H9 (cell line): ENCODE data around the gene PEDS1. TPM values are rescaled to one million over a fixed set of nuclear protein-coding genes. Genes with fewer than 3 reads are reported as not detected.

Experiments
- DNase-seq: peaks from one replicate; pipeline ENCODE4 v3.0.0-alpha.2; 2017
- H2AFZ ChIP-seq: one replicate; pipeline ENCODE4 v1.6.1; 2013; ENCODE audit warnings: mild to moderate bottlenecking, low read length, control low read depth, moderate library complexity
- H2AK5ac ChIP-seq: 2 replicates; pipeline ENCODE4 v1.6.1; 2013; ENCODE audit warnings: low read length, control low read depth, mixed read lengths; ENCODE audit not compliant: insufficient read length
- H2BK120ac ChIP-seq: one replicate; pipeline ENCODE4 v1.6.1; 2013; ENCODE audit warnings: low read depth, mild to moderate bottlenecking, low read length, control low read depth, inconsistent platforms; ENCODE audit not compliant: poor library complexity, severe bottlenecking
- H2BK12ac ChIP-seq: 2 replicates; pipeline ENCODE4 v1.6.1; 2013; ENCODE audit warnings: low read length, control low read depth, mixed read lengths, low read depth; ENCODE audit not compliant: insufficient read length
- H2BK15ac ChIP-seq: 2 replicates; pipeline ENCODE4 v1.6.1; 2013; ENCODE audit warnings: low read depth, low read length, control low read depth
- H2BK20ac ChIP-seq: one replicate; pipeline ENCODE4 v1.6.1; 2013; ENCODE audit warnings: low read depth, mild to moderate bottlenecking, low read length, control low read depth, inconsistent platforms; ENCODE audit not compliant: poor library complexity, severe bottlenecking
- H2BK5ac ChIP-seq: 2 replicates; pipeline ENCODE4 v1.6.1; 2013; ENCODE audit warnings: low read length, control low read depth, mixed read lengths; ENCODE audit not compliant: insufficient read length
- H3K14ac ChIP-seq: 2 replicates; pipeline ENCODE4 v1.6.1; 2013; ENCODE audit warnings: low read length, control low read depth; ENCODE audit not compliant: insufficient read depth
- H3K18ac ChIP-seq: 2 replicates; pipeline ENCODE4 v1.6.1; 2013; ENCODE audit warnings: low read depth, mild to moderate bottlenecking, mixed read lengths, low read length, control low read depth; ENCODE audit not compliant: insufficient read length
- H3K23ac ChIP-seq: 2 replicates; pipeline ENCODE4 v1.6.1; 2013; ENCODE audit warnings: low read length, control low read depth, mixed read lengths, low read depth; ENCODE audit not compliant: insufficient read length
- H3K23me2 ChIP-seq: 2 replicates; pipeline ENCODE4 v1.6.1; 2013; ENCODE audit warnings: low read depth, mild to moderate bottlenecking, mixed read lengths, low read length, control low read depth; ENCODE audit not compliant: insufficient read length, poor library complexity, severe bottlenecking
- H3K27ac ChIP-seq: 2 replicates; pipeline ENCODE4 v1.5.1; 2013; ENCODE audit warnings: low read length, control low read depth, mixed read lengths, low read depth; ENCODE audit not compliant: insufficient read length
- H3K27me3 ChIP-seq: 2 replicates; pipeline ENCODE4 v1.6.1; 2013; ENCODE audit warnings: low read length, control low read depth, inconsistent platforms; ENCODE audit not compliant: insufficient read depth
- H3K4ac ChIP-seq: 2 replicates; pipeline ENCODE4 v1.6.1; 2013; ENCODE audit warnings: low read depth, mild to moderate bottlenecking, control low read depth, inconsistent platforms, low read length, moderate library complexity
- H3K4me1 ChIP-seq: 2 replicates; pipeline ENCODE4 v1.6.1; 2013; ENCODE audit warnings: low read length, control low read depth, inconsistent platforms; ENCODE audit not compliant: insufficient read depth
- H3K4me2 ChIP-seq: 2 replicates; pipeline ENCODE4 v1.6.1; 2013; ENCODE audit warnings: low read length, control low read depth, mixed read lengths; ENCODE audit not compliant: insufficient read length, insufficient read depth
- H3K56ac ChIP-seq: 2 replicates; pipeline ENCODE4 v1.6.1; 2013; ENCODE audit warnings: low read depth, mild to moderate bottlenecking, mixed read lengths, low read length, control low read depth; ENCODE audit not compliant: insufficient read length
- H3K79me1 ChIP-seq: 2 replicates; pipeline ENCODE4 v1.6.1; 2013; ENCODE audit warnings: low read depth, mild to moderate bottlenecking, moderate library complexity, low read length, control low read depth, inconsistent platforms; ENCODE audit not compliant: insufficient read depth, poor library complexity, severe bottlenecking
- H3K79me2 ChIP-seq: 2 replicates; pipeline ENCODE4 v1.6.1; 2013; ENCODE audit warnings: low read length, control low read depth, inconsistent platforms; ENCODE audit not compliant: insufficient read depth
- H3K9ac ChIP-seq: 2 replicates; pipeline ENCODE4 v1.6.1; 2013; ENCODE audit warnings: low read length, control low read depth, mixed read lengths; ENCODE audit not compliant: insufficient read length; ENCODE audit errors: extremely low read depth
- H3K9me3 ChIP-seq: one replicate; pipeline ENCODE4 v1.6.1; 2013; ENCODE audit warnings: low read depth, low read length, inconsistent platforms; ENCODE audit not compliant: control insufficient read depth
- H3T11ph ChIP-seq: one replicate; pipeline ENCODE4 v1.6.1; 2013; ENCODE audit warnings: mild to moderate bottlenecking, low read length, control low read depth, inconsistent platforms
- H4K20me1 ChIP-seq: one replicate; pipeline ENCODE4 v1.6.1; 2013; ENCODE audit not compliant: control insufficient read depth, insufficient read length, insufficient read depth
- H4K5ac ChIP-seq: 2 replicates; pipeline ENCODE4 v1.6.1; 2013; ENCODE audit warnings: low read depth, mild to moderate bottlenecking, mixed read lengths, low read length, control low read depth; ENCODE audit not compliant: insufficient read length
- H4K8ac ChIP-seq: replicated peaks from 2 replicates; pipeline ENCODE4 v1.6.1; 2013; ENCODE audit warnings: low read length, control low read depth, mixed read lengths, low read depth; ENCODE audit not compliant: insufficient read length
- H4K91ac ChIP-seq: 2 replicates; pipeline ENCODE4 v1.6.1; 2013; ENCODE audit warnings: low read depth, mild to moderate bottlenecking, moderate library complexity, mixed read lengths, low read length, control low read depth; ENCODE audit not compliant: insufficient read length
- H3K27ac Mint-ChIP-seq, 3 experiments: 2 replicates in 2 of 3; 3 replicates in 1 of 3; pipeline ENCODE4 v1.8.0; 2020 to 2021; ENCODE audit warnings: mixed read lengths in 3 of 3, mild to moderate bottlenecking in 1 of 3, moderate library complexity in 1 of 3
- H3K27me3 Mint-ChIP-seq: 2 replicates; pipeline ENCODE4 v1.8.0; 2021; ENCODE audit warnings: low read depth, mild to moderate bottlenecking, moderate library complexity, mixed read lengths
- H3K36me3 Mint-ChIP-seq, 3 experiments: 2 replicates in 2 of 3; 3 replicates in 1 of 3; pipeline ENCODE4 v1.8.0; 2020 to 2021; ENCODE audit warnings: low read depth in 3 of 3, mixed read lengths in 3 of 3; ENCODE audit not compliant: insufficient read depth in 1 of 3
- H3K4me1 Mint-ChIP-seq, 2 experiments: 2 replicates each; pipeline ENCODE4 v1.8.0; 2020; ENCODE audit warnings: mixed read lengths in 2 of 2
- H3K4me3 Mint-ChIP-seq, 2 experiments: 2 replicates in 1 of 2; 3 replicates in 1 of 2; pipeline ENCODE4 v1.8.0; 2020 to 2021; ENCODE audit warnings: mild to moderate bottlenecking in 2 of 2, mixed read lengths in 2 of 2, moderate library complexity in 1 of 2
- H3K9me3 Mint-ChIP-seq, 2 experiments: 2 replicates in 1 of 2; 3 replicates in 1 of 2; pipeline ENCODE4 v1.8.0; 2020; ENCODE audit warnings: mild to moderate bottlenecking in 2 of 2, mixed read lengths in 2 of 2, moderate library complexity in 1 of 2
- WGBS: extraction: QIAGEN DNeasy Blood & Tissue Kit; methylation state at CpG from one replicate; pipeline ENCODE4 v1.1.7; 2013; ENCODE audit warnings: missing lambda C conversion rate, low lambda C conversion rate, mixed read lengths; ENCODE audit not compliant: insufficient read length; ENCODE audit errors: extremely low coverage; 5-methylcytosine and 5-hydroxymethylcytosine counted together
- total RNA-seq: library from RNA; stranded (reverse); gene quantifications from 2 replicates; pipeline ENCODE4 v1.2.1, GENCODE V29; 2021
- TF ChIP-seq, protein P1 (sequence below): fragments of 200-600 bp; sonication (generic); conservative IDR thresholded peaks from 3 replicates; pipeline ENCODE4 v1.8.0; 2021; ENCODE audit warnings: antibody characterized with exemption, mild to moderate bottlenecking

The PEDS1 gene
- total RNA-seq, 1 experiment from 2014 or later, result 29.3 TPM

DNA sequence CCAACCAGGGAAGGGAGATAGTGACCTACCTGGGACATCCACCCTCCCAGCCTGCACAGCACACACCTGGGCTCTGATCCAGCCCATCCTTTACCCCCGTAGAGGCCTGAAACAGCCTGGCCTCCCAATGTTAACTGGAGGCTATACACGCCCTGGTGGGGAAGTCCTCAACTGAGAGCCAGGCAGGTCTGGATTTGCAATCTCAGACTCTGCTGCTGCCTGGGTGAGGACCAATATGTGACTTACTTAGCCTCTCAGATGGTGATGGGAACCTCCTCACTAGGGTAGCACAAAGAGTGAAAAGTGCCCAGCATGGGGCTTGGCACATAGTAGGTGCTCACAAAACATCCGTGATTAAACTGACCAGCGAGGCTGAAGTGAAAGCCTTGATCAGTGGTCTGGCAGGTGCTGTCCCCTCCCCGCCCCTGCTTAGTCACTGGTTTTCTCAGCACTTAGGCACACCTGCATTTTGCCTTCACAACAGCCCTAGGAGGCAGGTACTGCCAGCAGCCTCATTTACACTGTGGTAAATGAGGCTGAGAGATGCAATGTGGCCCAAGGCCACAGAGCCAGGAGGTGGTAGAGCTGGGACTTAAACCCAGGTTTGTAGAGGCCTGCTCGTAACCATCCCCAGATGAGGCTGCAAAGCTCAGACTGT, 12.4 kb downstream of the PEDS1 start:
- no peaks in the 10 kb centered on the region for H3K9me3 Mint-ChIP-seq
- H2BK5ac ChIP-seq, result no peak overlapping the region
- H3K79me2 ChIP-seq, result peaks cover 4% of the 10 kb centered on the region; the same call in 1 of the 2 replicates
- no peak overlapping the region for H3K9ac ChIP-seq
- H3K79me1 ChIP-seq, result peaks cover 8% of the 10 kb centered on the region
- H3K4me1 ChIP-seq, result peaks cover 6% of the 10 kb centered on the region; the same call in 1 of the 2 replicates
- H2BK20ac ChIP-seq, result no peak overlapping the region
- no peak overlapping the region for H4K8ac ChIP-seq
- H3K27me3 ChIP-seq, result no peaks in the 10 kb centered on the region
- no peaks in the 10 kb centered on the region for H3K27me3 Mint-ChIP-seq
- H3K23me2 ChIP-seq, result no peaks in the 10 kb centered on the region
- H2AFZ ChIP-seq, result no peak overlapping the region
- WGBS, result no CpG with 5 or more reads among the region's 6 CpGs
- H2BK15ac ChIP-seq, result no peak overlapping the region
- H3K9me3 ChIP-seq, result no peaks in the 10 kb centered on the region
- no peak overlapping the region for H3T11ph ChIP-seq
- H3K23ac ChIP-seq, result no peak overlapping the region
- no peak overlapping the region for H3K4me2 ChIP-seq
- no peak overlapping the region for H4K5ac ChIP-seq
- H3K27ac ChIP-seq, result no peak overlapping the region
- no peak overlapping the region for H3K4me3 Mint-ChIP-seq
- peaks cover 17 to 44% (median 42%) of the 10 kb centered on the region in 3 experiments for H3K36me3 Mint-ChIP-seq
- no peak overlapping the region for H3K4ac ChIP-seq
- no peak overlapping the region for H3K14ac ChIP-seq
- no peak overlapping the region for H4K91ac ChIP-seq
- H2BK12ac ChIP-seq, result no peak overlapping the region
- TF ChIP-seq, protein P1, sequence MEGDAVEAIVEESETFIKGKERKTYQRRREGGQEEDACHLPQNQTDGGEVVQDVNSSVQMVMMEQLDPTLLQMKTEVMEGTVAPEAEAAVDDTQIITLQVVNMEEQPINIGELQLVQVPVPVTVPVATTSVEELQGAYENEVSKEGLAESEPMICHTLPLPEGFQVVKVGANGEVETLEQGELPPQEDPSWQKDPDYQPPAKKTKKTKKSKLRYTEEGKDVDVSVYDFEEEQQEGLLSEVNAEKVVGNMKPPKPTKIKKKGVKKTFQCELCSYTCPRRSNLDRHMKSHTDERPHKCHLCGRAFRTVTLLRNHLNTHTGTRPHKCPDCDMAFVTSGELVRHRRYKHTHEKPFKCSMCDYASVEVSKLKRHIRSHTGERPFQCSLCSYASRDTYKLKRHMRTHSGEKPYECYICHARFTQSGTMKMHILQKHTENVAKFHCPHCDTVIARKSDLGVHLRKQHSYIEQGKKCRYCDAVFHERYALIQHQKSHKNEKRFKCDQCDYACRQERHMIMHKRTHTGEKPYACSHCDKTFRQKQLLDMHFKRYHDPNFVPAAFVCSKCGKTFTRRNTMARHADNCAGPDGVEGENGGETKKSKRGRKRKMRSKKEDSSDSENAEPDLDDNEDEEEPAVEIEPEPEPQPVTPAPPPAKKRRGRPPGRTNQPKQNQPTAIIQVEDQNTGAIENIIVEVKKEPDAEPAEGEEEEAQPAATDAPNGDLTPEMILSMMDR, result no peak
- no peak overlapping the region for H3K56ac ChIP-seq
- no peak overlapping the region; a peak in 1 of 7 replicates for H3K27ac Mint-ChIP-seq
- no peak overlapping the region for H3K18ac ChIP-seq
- peaks cover 28 to 32% of the 10 kb centered on the region in 2 experiments for H3K4me1 Mint-ChIP-seq
- H2BK120ac ChIP-seq, result no peak overlapping the region
- H2AK5ac ChIP-seq, result no peak overlapping the region
- no peaks in the 10 kb centered on the region for H4K20me1 ChIP-seq
- DNase-seq, result no peak
